SK-MEL-5 (cell line): ENCODE results near the gene PRPSAP1. TPM values are rescaled to one million over a fixed set of nuclear protein-coding genes. Genes with fewer than 3 reads are reported as not detected.
A peak's percentile ranks its signal among the peaks of the same experiment; 100 is the strongest.

Experiments used
- DNase-seq: peaks from one replicate; pipeline ENCODE4 v3.0.0-alpha.2; 2016; ENCODE audit warnings: low read depth, low spot score
- in situ Hi-C: cut with HindIII; loops from 2 replicates; pipeline ENCODE4 v1.10.0; 2016; ENCODE audit warnings: low sequenced_read_pairs, high pct_unique_total_duplicates, low pct_unique_long_range_greater_than_20kb
- total RNA-seq: library from RNA; depleted of rRNA; stranded (reverse); fragments of >200 nt; shearing (Covaris generic); gene quantifications from 2 replicates; pipeline ENCODE4 v1.2.3, GENCODE V29; 2014

The PRPSAP1 gene
- total RNA-seq, 1 experiment from 2014 or later, result 43.7 TPM

- in situ Hi-C loops, result loop anchor here (25.0 kb wide), 1 partner anchor 92 kb away; no protein-coding TSS in a partner anchor
- DNase-seq, result peak; percentile 51
Observed at GRCh38 chr17:76345377-76345974, 8.2 kb downstream of the PRPSAP1 start.

DNA sequence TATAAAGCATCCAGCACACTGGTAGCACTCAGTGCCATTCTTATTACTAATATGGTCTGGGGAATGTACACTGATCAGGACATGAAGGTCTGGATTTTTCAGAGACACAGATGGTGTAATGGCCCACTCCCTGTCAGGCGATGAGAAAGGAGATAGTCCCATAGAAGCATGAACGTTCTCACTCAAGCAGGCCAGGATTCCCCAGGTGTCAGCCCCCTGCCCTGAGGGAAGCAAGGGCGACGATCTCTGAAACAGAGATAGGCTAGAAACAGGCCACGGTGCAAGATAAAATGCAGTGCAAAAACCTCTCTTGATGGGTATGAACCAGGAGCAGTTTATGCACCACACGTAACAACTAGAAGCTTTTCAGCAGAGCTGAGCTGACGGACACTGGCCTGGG is 10.6 kb downstream of the PRPSAP1 start:
- in situ Hi-C loops, result loop anchor here (25.0 kb wide), 1 partner anchor 94 kb away; no protein-coding TSS in a partner anchor
- no peak for DNase-seq

- in situ Hi-C loops, result loop anchor here (25.0 kb wide), 1 partner anchor 96 kb away; no protein-coding TSS in a partner anchor
- DNase-seq, result no peak
Observed at GRCh38 chr17:76341301-76341700, 12.4 kb downstream of the PRPSAP1 start.

DNA sequence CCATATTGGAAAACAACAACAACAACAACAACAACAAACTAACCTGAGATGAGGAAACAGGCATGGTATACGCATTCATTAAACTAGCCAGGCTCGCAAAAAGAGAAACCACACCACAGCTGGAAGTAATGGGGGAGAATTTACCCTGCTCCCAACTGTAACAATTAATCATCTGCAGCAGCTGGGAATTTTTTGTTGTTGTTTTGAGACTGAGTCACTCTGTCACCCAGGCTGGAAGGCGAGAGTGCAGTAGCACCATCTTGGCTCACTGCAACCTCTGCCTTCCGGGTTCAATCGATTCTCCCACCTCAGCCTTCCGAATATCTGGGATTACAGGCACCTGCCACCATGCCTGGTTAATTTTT is 16.3 kb downstream of the PRPSAP1 start:
- in situ Hi-C loops, result loop anchor here (25.0 kb wide), 1 partner anchor 100 kb away; no protein-coding TSS in a partner anchor
- DNase-seq, result no peak

DNA sequence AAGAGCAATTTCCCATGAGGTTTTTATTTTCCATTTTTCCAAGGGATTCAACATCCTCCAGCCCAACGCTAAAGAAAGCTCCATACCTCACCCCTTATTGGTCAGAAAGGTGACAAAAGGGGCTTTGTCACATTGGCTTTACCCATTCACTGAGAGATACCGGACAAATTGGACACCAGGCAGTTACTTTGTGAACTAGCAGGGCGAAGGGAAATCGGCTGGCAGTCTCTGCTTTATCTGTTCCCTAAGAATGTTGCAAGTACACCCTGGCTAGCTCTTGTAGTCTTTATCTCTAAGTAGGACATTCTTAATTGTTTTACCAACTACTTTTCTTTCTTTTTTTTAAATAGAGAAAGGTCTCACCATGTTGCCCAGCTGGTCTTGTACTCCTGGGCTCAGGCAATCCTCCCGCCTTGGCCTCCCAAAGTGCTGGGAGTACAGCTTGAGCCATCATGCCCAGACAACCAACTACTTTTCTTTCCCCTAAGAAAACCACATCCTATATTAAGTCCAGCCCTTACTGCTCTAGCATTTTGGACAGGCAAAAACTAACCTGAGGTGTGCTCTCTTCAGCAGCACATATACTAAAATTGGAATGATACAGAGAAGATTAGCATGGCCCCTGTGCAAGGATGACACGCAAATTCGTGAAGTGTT is 16.8 kb downstream of the PRPSAP1 start:
- in situ Hi-C loops, result loop anchor here (25.0 kb wide), 1 partner anchor 100 kb away; no protein-coding TSS in a partner anchor
- DNase-seq, result no peak

DNA sequence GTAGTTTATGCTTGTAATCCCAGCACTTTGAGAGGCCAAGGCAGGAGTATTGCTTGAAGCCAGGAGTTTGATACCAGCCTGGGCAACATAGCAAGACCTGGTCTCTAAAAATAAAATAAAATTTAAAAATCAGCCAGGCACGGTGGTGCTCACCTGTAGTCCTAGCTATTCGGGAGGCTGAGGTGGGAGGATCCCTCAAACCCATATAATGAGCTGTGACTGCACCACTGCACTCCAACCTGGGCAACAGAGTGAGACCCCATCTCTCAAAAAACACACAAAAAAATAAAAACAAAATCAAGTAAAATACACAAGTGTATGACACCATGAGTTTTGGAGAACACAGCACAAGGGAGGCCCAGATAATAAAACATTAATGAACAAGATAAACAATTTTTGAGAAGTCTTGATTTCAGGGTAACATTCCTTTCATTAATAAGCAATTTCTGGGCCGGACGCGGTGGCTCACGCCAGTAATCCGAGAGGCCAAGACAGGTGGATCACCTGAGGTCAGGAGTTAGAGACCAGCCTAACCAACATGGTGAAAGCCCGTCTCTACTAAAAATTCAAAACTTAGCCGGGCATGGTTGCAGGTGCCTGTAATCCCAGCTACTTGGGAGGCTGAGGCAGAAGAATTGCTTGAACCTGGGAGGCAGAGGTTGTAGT is 17.9 kb downstream of the PRPSAP1 start:
- in situ Hi-C loops, result loop anchor here (25.0 kb wide), 1 partner anchor 101 kb away; no protein-coding TSS in a partner anchor

DNA sequence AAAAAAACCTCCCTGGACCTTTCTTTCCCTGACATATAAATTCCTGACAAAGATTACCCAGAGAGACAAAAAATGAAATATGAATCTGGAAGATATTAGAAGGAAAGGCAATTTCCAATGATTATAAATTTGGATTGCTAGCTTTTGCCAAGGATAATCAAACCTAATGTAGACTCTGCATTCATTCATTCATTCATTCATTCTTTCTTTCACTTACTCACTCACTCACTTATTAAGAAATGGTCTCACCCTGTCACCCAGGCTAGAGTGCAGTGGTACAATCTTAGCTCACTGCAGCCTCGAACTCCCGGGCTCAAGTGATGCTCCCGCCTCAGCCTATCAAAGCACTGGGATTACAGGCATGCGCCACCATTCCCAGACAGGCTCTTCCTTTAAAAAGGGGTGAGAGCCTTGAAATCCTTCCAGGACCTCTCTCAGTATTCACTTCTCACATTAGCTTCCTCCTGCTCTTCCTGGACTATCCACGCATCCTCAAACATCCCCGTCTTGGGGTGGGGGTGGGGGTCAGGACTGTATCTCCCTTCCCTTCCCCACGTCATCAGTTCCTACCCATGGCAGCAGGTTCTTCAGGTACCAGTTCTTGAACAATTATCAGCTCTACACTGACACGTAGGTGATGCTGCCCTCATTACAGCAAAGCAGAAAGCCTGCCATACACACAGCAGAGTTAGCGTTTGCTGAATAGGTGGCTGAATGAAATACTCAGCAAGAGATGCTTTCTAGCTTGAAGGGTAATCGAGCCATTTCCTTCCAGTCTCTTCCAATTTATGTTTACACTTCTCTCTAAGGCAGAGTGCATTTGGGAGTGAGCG is 19.8 kb downstream of the PRPSAP1 start:
- DNase-seq, result no peak
- in situ Hi-C loops, result loop anchor here (25.0 kb wide), 1 partner anchor 103 kb away; no protein-coding TSS in a partner anchor

More for the DNA sequence above, 17.9 kb downstream of the PRPSAP1 start:
- no peak for DNase-seq

- in situ Hi-C loops, result loop anchor here (25.0 kb wide), 1 partner anchor 106 kb away; no protein-coding TSS in a partner anchor
- DNase-seq, result no peak
Observed at GRCh38 chr17:76331083-76331482, 22.6 kb downstream of the PRPSAP1 start.

GRCh38 chr17:76329664-76330063 is 24.1 kb downstream of the PRPSAP1 start:
- in situ Hi-C loops, result loop anchor here (25.0 kb wide), 1 partner anchor 108 kb away; no protein-coding TSS in a partner anchor
- no peak for DNase-seq

DNA sequence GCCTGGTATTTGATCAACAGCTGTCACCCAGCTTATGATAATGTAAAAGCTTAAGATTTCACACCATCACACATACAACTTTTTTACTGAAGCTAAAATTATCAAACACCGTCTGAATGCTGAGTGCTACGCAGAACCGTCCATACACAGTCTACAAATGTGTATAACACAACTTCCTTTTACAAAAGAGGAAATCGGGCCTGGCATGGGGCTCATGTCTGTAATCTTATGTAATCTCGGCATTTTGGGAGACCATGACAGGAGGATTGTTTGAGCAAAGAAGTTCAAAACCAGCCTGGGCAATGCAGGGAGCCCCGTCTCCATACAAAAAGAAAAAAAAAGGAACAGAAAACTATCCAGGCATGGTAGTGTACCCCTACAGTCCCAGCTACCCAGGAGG is 26.0 kb downstream of the PRPSAP1 start:
- in situ Hi-C loops, result loop anchor here (25.0 kb wide), 1 partner anchor 110 kb away; no protein-coding TSS in a partner anchor
- no peak for DNase-seq

DNA sequence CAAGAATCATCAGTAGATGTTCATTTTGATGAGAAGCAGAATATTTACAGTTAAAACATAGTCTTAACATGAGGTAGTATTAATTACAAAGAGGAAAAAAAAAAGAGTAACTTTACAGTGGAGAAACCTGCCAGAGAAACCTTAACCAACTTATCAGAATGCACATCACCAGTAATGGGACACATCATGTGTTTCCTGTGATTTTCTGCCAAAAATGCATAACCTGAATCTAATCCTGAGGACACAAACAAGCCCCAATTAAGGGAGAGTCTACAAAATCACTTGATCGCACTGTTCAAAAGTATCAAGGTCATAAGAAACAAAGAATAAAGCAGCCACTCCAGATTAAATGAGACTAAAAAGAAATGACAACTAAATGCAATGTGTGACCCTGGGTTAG is 27.4 kb downstream of the PRPSAP1 start:
- no peak for DNase-seq
- in situ Hi-C loops, result loop anchor here (25.0 kb wide), 1 partner anchor 111 kb away; no protein-coding TSS in a partner anchor

DNA sequence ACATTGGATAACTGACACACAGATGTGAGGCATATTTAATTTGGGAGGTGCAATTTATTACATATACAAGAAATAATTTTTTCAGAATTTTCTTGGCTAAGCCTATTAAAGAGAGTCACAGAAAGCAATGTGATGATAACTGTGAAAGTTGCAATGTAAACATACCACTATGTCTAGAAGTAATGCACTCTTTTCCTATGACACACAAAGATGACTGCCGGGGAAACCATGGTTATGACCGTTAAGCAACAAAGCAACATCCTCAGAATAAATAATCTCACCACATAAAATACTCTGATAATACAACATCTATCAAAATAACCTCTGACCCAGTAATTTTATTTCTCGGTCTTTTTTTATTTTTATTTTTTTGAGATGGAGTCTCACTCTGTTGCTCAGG is 35.1 kb downstream of the PRPSAP1 start:
- in situ Hi-C loops, result no loop called here
- DNase-seq, result no peak

DNA sequence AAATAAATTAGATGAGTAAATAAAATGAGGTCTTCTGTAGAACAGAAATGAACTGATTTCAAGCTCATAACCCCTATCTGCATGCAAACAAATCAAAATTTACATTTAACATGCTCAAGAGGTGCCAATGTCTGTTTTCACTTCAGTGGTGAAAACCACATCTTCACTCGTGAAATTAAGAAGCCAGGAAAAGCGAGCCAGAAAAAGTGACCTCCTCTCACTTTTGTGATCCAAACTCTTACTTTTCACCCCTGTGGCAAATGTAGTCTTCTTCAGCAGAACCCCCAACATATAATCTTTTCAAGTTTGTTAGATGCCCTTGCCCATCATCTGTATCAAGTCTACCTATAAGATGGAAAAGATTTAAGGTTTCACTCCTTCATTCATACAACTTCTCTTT is 36.2 kb downstream of the PRPSAP1 start:
- no peak for DNase-seq

DNA sequence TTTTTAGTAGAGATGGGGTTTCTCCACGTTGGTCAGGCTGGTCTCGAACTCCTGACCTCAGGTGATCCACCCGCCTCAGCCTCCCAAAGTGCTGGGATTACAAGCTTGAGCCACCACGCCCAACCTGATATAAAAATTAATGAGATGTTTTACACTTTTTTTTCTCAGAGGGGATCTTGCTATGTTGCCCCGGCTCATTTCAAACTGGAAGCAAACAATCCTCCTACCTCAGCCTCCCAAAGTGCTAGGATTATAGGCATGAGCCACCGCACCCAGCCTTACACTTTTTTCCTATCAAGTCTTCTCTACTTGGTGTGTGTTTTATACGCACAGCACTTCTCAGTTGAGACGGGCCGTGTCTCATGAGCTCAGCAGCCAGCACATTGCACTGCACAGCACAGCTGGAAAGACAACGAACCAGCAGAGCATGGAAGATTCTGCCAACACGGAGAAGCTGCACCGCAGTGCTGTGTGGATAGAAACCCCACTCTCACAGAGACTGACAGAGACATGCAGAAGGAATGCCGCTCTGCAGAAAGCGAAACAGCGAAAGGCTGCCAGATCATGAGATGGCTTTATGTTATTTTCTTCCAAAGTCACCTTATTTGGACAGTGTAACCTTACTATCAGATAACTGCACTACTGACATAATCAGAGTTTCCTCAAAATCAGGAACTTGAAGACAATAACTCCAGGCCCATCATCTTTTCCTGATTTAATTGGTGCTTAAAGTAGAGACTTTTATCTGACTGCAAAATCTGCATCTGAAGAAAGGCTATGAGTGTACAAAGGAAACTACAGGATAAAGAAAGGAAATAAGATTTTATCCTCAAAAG is 39.1 kb downstream of the PRPSAP1 start:
- in situ Hi-C loops, result no loop called here
- no peak for DNase-seq

More for the DNA sequence above, 36.2 kb downstream of the PRPSAP1 start:
- in situ Hi-C loops, result no loop called here

GRCh38 chr17:76312735-76313134 is 41.0 kb downstream of the PRPSAP1 start:
- in situ Hi-C loops, result no loop called here
- DNase-seq, result no peak

DNA sequence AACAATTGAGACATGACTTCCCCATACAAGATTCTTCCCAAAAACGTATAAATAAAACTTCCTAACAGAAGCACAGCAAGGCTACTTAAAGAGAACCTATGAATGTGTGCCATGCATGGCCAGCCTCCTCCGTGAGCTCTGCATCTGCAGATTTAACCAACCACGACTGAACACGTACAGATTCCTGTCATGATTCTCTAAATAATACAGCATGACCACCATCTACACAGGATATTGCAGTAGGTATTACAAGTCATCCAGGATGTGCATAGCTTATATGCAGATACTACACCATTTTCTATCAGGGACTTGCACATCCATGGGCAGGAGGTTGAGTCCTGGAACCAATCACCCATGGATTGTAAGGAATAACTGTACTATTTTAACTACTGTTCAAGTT is 44.3 kb downstream of the PRPSAP1 start:
- in situ Hi-C loops, result no loop called here
- no peak for DNase-seq

DNA sequence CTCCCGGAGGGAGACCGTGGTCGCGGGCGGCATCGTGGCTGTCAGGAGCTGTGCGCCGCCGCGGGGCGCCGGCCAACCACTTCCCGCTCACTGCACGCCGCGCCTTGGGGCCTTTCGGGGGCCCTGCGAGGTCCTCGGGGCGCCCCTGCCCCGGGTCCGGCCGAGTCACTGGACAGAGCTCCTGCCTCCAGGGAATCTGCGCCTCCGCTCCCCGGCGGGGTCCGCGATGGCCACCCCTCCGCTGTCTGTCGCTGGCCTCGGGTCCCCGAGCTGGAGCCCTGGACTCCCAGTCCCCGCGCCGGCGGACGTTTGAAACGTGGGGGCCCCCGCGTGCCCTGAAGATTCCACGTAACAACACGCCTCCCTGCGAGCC is 45.8 kb downstream of the PRPSAP1 start, which contains the start of gene QRICH2:
Gene QRICH2 (minus strand): TSS at position 311 of the 373 bp plus-strand sequence. CDS start 278 bp downstream, at position 33.
- in situ Hi-C loops, result no loop called here
- no peak for DNase-seq
